ENCODE measurements around the gene CYP3A5.

The CYP3A5 gene

GRCh38 chr7:99614495-99614894 lies 65.3 kb downstream of the CYP3A5 start:
- no peak for DNase-seq (ENCODE audit: low read depth)
- no peak overlapping the region for H3K4me3 ChIP-seq (ENCODE audit: low read depth, low read length)
- no peak for TF ChIP-seq CTCF (IDR thresholded peaks at IDR 0.05; ENCODE audit: insufficient read depth, low read depth, low read length, missing control alignments)

- H3K4me3 ChIP-seq (ENCODE audit: low read depth, low read length) = no peak overlapping the region
- no peak for DNase-seq (ENCODE audit: low read depth)
- no peak for TF ChIP-seq CTCF (IDR thresholded peaks at IDR 0.05; ENCODE audit: insufficient read depth, low read depth, low read length, missing control alignments)
Measured at GRCh38 chr7:99607548-99607947, 72.2 kb downstream of the CYP3A5 start.

GRCh38 chr7:99606531-99606930 lies 73.3 kb downstream of the CYP3A5 start:
- H3K4me3 ChIP-seq (ENCODE audit: low read depth, low read length) = no peak overlapping the region
- no peak for TF ChIP-seq CTCF (IDR thresholded peaks at IDR 0.05; ENCODE audit: insufficient read depth, low read depth, low read length, missing control alignments)
- DNase-seq (ENCODE audit: low read depth) = no peak

- no peak overlapping the region for H3K4me3 ChIP-seq (ENCODE audit: low read depth, low read length)
- no peak for TF ChIP-seq CTCF (IDR thresholded peaks at IDR 0.05; ENCODE audit: insufficient read depth, low read depth, low read length, missing control alignments)
- no peak for DNase-seq (ENCODE audit: low read depth)
Measured at GRCh38 chr7:99605527-99605926, 74.3 kb downstream of the CYP3A5 start.

- DNase-seq (ENCODE audit: low read depth) = no peak
- TF ChIP-seq CTCF (IDR thresholded peaks at IDR 0.05; ENCODE audit: insufficient read depth, low read depth, low read length, missing control alignments) = no peak
- no peak overlapping the region for H3K4me3 ChIP-seq (ENCODE audit: low read depth, low read length)
Measured at GRCh38 chr7:99601656-99602310, 78.0 kb downstream of the CYP3A5 start.

GRCh38 chr7:99599836-99600235 lies 80.0 kb downstream of the CYP3A5 start:
- no peak for TF ChIP-seq CTCF (IDR thresholded peaks at IDR 0.05; ENCODE audit: insufficient read depth, low read depth, low read length, missing control alignments)
- no peak for DNase-seq (ENCODE audit: low read depth)
- H3K4me3 ChIP-seq (ENCODE audit: low read depth, low read length) = no peak overlapping the region
